Measurements from ENCODE around the gene TM7SF2. TPM values are rescaled to one million over a fixed set of nuclear protein-coding genes. Genes with fewer than 3 reads are reported as not detected.

TM7SF2 gene
- total RNA-seq, 1 experiment from 2014 or later, result 63.8 TPM

GRCh38 chr11:65124480-65125196, 13.0 kb downstream of the TM7SF2 start:
- no peak for TF ChIP-seq HMGA2 (CRISPR knock-in tag; IDR thresholded peaks at IDR 0.05)
- H3K27me3 Mint-ChIP-seq (ENCODE audit: low read depth), result no peaks in the 10 kb centered on the region

GRCh38 chr11:65125197-65126056, 13.8 kb downstream of the TM7SF2 start:
- POLR2A ChIA-PET, result no interaction called here
- peaks cover 14% of the 10 kb centered on the region for H3K4me1 Mint-ChIP-seq
- no peaks in the 10 kb centered on the region for H3K9me3 Mint-ChIP-seq
- ATAC-seq, result no peak
- no peak for DNase-seq (ENCODE audit: low spot score)
- H3K36me3 Mint-ChIP-seq, result peaks cover 38% of the 10 kb centered on the region
- no peak overlapping the region for H3K4me3 Mint-ChIP-seq
- CTCF ChIA-PET, result interaction anchor here (2.2 kb wide), 1 partner anchor 12 kb away, joined by 7 read pairs; no protein-coding TSS in a partner anchor
- no peaks in the 10 kb centered on the region for H3K27me3 Mint-ChIP-seq (ENCODE audit: low read depth)
- H3K27ac Mint-ChIP-seq, result no peak overlapping the region
- TF ChIP-seq GABPB1 (CRISPR knock-in tag; IDR thresholded peaks at IDR 0.05) (no peak), CREM (CRISPR knock-in tag; IDR thresholded peaks at IDR 0.05) (no peak), NR2C2 (CRISPR knock-in tag; IDR thresholded peaks at IDR 0.05) (no peak), ZBTB43 (CRISPR knock-in tag; IDR thresholded peaks at IDR 0.05) (no peak), HMGXB4 (CRISPR knock-in tag; IDR thresholded peaks at IDR 0.05) (no peak), ZNF121 (CRISPR knock-in tag; IDR thresholded peaks at IDR 0.05) (no peak), ZNF138 (CRISPR knock-in tag; conservative IDR thresholded peaks at IDR 0.05) (no peak), ZSCAN18 (CRISPR knock-in tag; IDR thresholded peaks at IDR 0.05) (no peak)

More at GRCh38 chr11:65124480-65125196, 13.0 kb downstream of the TM7SF2 start:
- Mint-ChIP-seq H3K4me1 (peaks cover 14% of the 10 kb centered on the region), H3K27ac (0 out of 2 replicates have a peak overlapping the region, but pooled peaks have one; percentile 3), H3K36me3 (peaks cover 45% of the 10 kb centered on the region), H3K4me3 (peak overlapping the region; percentile 7; the same call in 1 of the 2 replicates), H3K9me3 (no peaks in the 10 kb centered on the region)
- ATAC-seq, result no peak
- ChIA-PET CTCF (interaction anchor here (0.6 to 2.2 kb wide), 3 partner anchors 11 to 207 kb away, joined by 3 to 7 read pairs (median 3); no protein-coding TSS in a partner anchor), POLR2A (no interaction called here)
- DNase-seq (ENCODE audit: low spot score), result no peak

- TF ChIP-seq ZNF423 (CRISPR knock-in tag; IDR thresholded peaks at IDR 0.05) (no peak), FOXK1 (CRISPR knock-in tag; IDR thresholded peaks at IDR 0.05) (no peak), TP53 (CRISPR knock-in tag; IDR thresholded peaks at IDR 0.05) (no peak), FOXJ3 (CRISPR knock-in tag; IDR thresholded peaks at IDR 0.05; ENCODE audit: borderline replicate concordance) (no peak), ELF4 (CRISPR knock-in tag; IDR thresholded peaks at IDR 0.05; ENCODE audit: low read depth) (no peak), EMX1 (CRISPR knock-in tag; IDR thresholded peaks at IDR 0.05) (no peak)
- no peak for ATAC-seq
- peaks cover 8% of the 10 kb centered on the region for H3K4me1 Mint-ChIP-seq
- H3K36me3 Mint-ChIP-seq, result peaks cover 31% of the 10 kb centered on the region
- H3K4me3 Mint-ChIP-seq, result no peak overlapping the region
- ChIA-PET CTCF (interaction anchor here (0.6 to 2.2 kb wide), 3 partner anchors 13 to 77 kb away, joined by 3 to 7 read pairs (median 3); no protein-coding TSS in a partner anchor), POLR2A (no interaction called here)
- no peak overlapping the region for H3K27ac Mint-ChIP-seq
- no peaks in the 10 kb centered on the region for H3K9me3 Mint-ChIP-seq
- no peaks in the 10 kb centered on the region for H3K27me3 Mint-ChIP-seq (ENCODE audit: low read depth)
- no peak for DNase-seq (ENCODE audit: low spot score)
Measured at GRCh38 chr11:65126624-65127274, 15.1 kb downstream of the TM7SF2 start.
